Karpas-422 (cell line): ENCODE data around the gene HSPG2. TPM values are rescaled to one million over a fixed set of nuclear protein-coding genes. Genes with fewer than 3 reads are reported as not detected.

ENCODE experiments used
- DNase-seq: peaks from one replicate; pipeline ENCODE4 v3.0.0-alpha.2; 2015
- H2AFZ ChIP-seq: fragments of 200-600 bp; sonication (generic); 2 replicates; pipeline ENCODE4 v1.6.1; 2014; ENCODE audit warnings: antibody characterized with exemption, low read length, mixed read lengths
- H3K27ac ChIP-seq: fragments of 200-600 bp; sonication (generic); 2 replicates; pipeline ENCODE4 v1.5.1; 2014; ENCODE audit warnings: mild to moderate bottlenecking, low read length, moderate library complexity
- H3K27me3 ChIP-seq: fragments of 200-600 bp; sonication (generic); 2 replicates; pipeline ENCODE4 v1.6.1; 2014; ENCODE audit warnings: low read length, mixed read lengths
- H3K36me3 ChIP-seq: fragments of 200-600 bp; sonication (generic); 2 replicates; pipeline ENCODE4 v1.6.1; 2014; ENCODE audit warnings: low read length, mixed read lengths; ENCODE audit not compliant: insufficient read depth
- H3K4me1 ChIP-seq: fragments of 200-600 bp; sonication (generic); 2 replicates; pipeline ENCODE4 v1.6.1; 2014; ENCODE audit warnings: mild to moderate bottlenecking, low read length, mixed read lengths
- H3K4me2 ChIP-seq: fragments of 200-600 bp; sonication (generic); 2 replicates; pipeline ENCODE4 v1.6.1; 2014; ENCODE audit warnings: low read length, low read depth, mild to moderate bottlenecking; ENCODE audit not compliant: poor library complexity, severe bottlenecking
- H3K4me3 ChIP-seq: fragments of 200-600 bp; sonication (generic); 2 replicates; pipeline ENCODE4 v1.5.1; 2014; ENCODE audit warnings: mild to moderate bottlenecking, antibody characterized with exemption, low read length, mixed read lengths
- H3K79me2 ChIP-seq: fragments of 200-600 bp; sonication (generic); 2 replicates; pipeline ENCODE4 v1.6.1; 2014; ENCODE audit warnings: mild to moderate bottlenecking, low read length, mixed read lengths
- H3K9ac ChIP-seq: fragments of 200-600 bp; sonication (generic); 2 replicates; pipeline ENCODE4 v1.6.0; 2014; ENCODE audit warnings: low read length
- H3K9me2 ChIP-seq: fragments of 200-600 bp; sonication (generic), shearing (Covaris generic); replicated peaks from 2 replicates; pipeline ENCODE4 v1.6.0; 2014; ENCODE audit warnings: mild to moderate bottlenecking, low read length, moderate library complexity; ENCODE audit not compliant: insufficient read depth
- H3K9me3 ChIP-seq: fragments of 300-700, 200-600 bp; sonication (generic); 2 replicates; pipeline ENCODE4 v1.6.1; 2014; ENCODE audit warnings: low read length, mixed read lengths
- H4K20me1 ChIP-seq: fragments of 200-600 bp; sonication (generic); 2 replicates; pipeline ENCODE4 v1.6.1; 2014; ENCODE audit warnings: mild to moderate bottlenecking, antibody characterized with exemption, low read length, low read depth; ENCODE audit not compliant: insufficient read depth
- total RNA-seq: library from RNA; depleted of rRNA; stranded (reverse); fragments of >200 nt; shearing (Covaris generic); gene quantifications from 2 replicates; pipeline ENCODE4 v1.2.3, GENCODE V29; 2014; ENCODE audit warnings: low replicate concordance

Gene HSPG2
- total RNA-seq, 1 experiment from 2014 or later, result not detected

- DNase-seq, result no peak
- Histone ChIP-seq H3K36me3 (no peaks in the 10 kb centered on the region), H3K79me2 (no peaks in the 10 kb centered on the region), H3K9ac (no peak overlapping the region), H3K9me3 (no peaks in the 10 kb centered on the region), H3K4me3 (no peak overlapping the region), H3K27ac (no peak overlapping the region), H4K20me1 (peaks cover 2% of the 10 kb centered on the region; the same call in 1 of the 2 replicates), H2AFZ (no peak overlapping the region), H3K9me2 (no peaks in the 10 kb centered on the region), H3K27me3 (no peaks in the 10 kb centered on the region), H3K4me2 (no peak overlapping the region), H3K4me1 (no peaks in the 10 kb centered on the region)
These were observed 32.7 kb downstream of the HSPG2 start for GRCh38 chr1:21904454-21904703.

- H3K4me1 ChIP-seq, result no peaks in the 10 kb centered on the region
- H3K27ac ChIP-seq, result no peak overlapping the region
- H2AFZ ChIP-seq, result no peak overlapping the region
- H3K9me2 ChIP-seq, result no peaks in the 10 kb centered on the region
- H4K20me1 ChIP-seq, result peaks cover 2% of the 10 kb centered on the region; the same call in 1 of the 2 replicates
- H3K9ac ChIP-seq, result no peak overlapping the region
- no peaks in the 10 kb centered on the region for H3K9me3 ChIP-seq
- H3K79me2 ChIP-seq, result no peaks in the 10 kb centered on the region
- H3K27me3 ChIP-seq, result no peaks in the 10 kb centered on the region
- no peaks in the 10 kb centered on the region for H3K36me3 ChIP-seq
- no peak overlapping the region for H3K4me3 ChIP-seq
- no peak overlapping the region for H3K4me2 ChIP-seq
- no peak for DNase-seq
These were observed 33.3 kb downstream of the HSPG2 start for GRCh38 chr1:21903638-21904453.

GRCh38 chr1:21902026-21903012 lies 34.8 kb downstream of the HSPG2 start:
- Histone ChIP-seq H3K4me3 (no peak overlapping the region), H3K9me2 (no peaks in the 10 kb centered on the region), H4K20me1 (peaks cover 2% of the 10 kb centered on the region; the same call in 1 of the 2 replicates), H3K4me2 (no peak overlapping the region), H2AFZ (no peak overlapping the region), H3K27ac (no peak overlapping the region), H3K4me1 (no peaks in the 10 kb centered on the region), H3K27me3 (no peaks in the 10 kb centered on the region), H3K79me2 (no peaks in the 10 kb centered on the region), H3K9ac (no peak overlapping the region), H3K9me3 (no peaks in the 10 kb centered on the region), H3K36me3 (no peaks in the 10 kb centered on the region)
- no peak for DNase-seq

- no peak overlapping the region for H3K4me3 ChIP-seq
- no peaks in the 10 kb centered on the region for H3K27me3 ChIP-seq
- H3K4me2 ChIP-seq, result no peak overlapping the region
- H3K9me2 ChIP-seq, result no peaks in the 10 kb centered on the region
- H4K20me1 ChIP-seq, result peaks cover 2% of the 10 kb centered on the region; the same call in 1 of the 2 replicates
- no peaks in the 10 kb centered on the region for H3K4me1 ChIP-seq
- H2AFZ ChIP-seq, result no peak overlapping the region
- no peaks in the 10 kb centered on the region for H3K9me3 ChIP-seq
- no peak for DNase-seq
- H3K27ac ChIP-seq, result no peak overlapping the region
- H3K9ac ChIP-seq, result no peak overlapping the region
- H3K79me2 ChIP-seq, result no peaks in the 10 kb centered on the region
- no peaks in the 10 kb centered on the region for H3K36me3 ChIP-seq
These were observed 35.6 kb downstream of the HSPG2 start for GRCh38 chr1:21901473-21901847.

GRCh38 chr1:21900766-21901472 lies 36.2 kb downstream of the HSPG2 start:
- DNase-seq, result no peak
- Histone ChIP-seq H3K9me2 (no peaks in the 10 kb centered on the region), H3K9me3 (no peaks in the 10 kb centered on the region), H3K4me1 (no peaks in the 10 kb centered on the region), H3K4me2 (no peak overlapping the region), H3K27me3 (no peaks in the 10 kb centered on the region), H3K79me2 (no peaks in the 10 kb centered on the region), H3K9ac (no peak overlapping the region), H2AFZ (no peak overlapping the region), H3K36me3 (no peaks in the 10 kb centered on the region), H3K27ac (no peak overlapping the region), H3K4me3 (no peak overlapping the region), H4K20me1 (peaks cover 2% of the 10 kb centered on the region; the same call in 1 of the 2 replicates)

- Histone ChIP-seq H3K79me2 (no peaks in the 10 kb centered on the region), H3K4me3 (no peak overlapping the region), H3K9me3 (no peaks in the 10 kb centered on the region), H3K9ac (no peak overlapping the region), H4K20me1 (peaks cover 2% of the 10 kb centered on the region; the same call in 1 of the 2 replicates), H2AFZ (no peak overlapping the region), H3K27ac (no peak overlapping the region), H3K27me3 (no peaks in the 10 kb centered on the region), H3K9me2 (no peaks in the 10 kb centered on the region), H3K4me2 (no peak overlapping the region), H3K4me1 (no peaks in the 10 kb centered on the region), H3K36me3 (no peaks in the 10 kb centered on the region)
- DNase-seq, result no peak
These were observed 37.1 kb downstream of the HSPG2 start for GRCh38 chr1:21899987-21900386.

- H3K4me3 ChIP-seq, result no peak overlapping the region
- no peaks in the 10 kb centered on the region for H3K9me3 ChIP-seq
- no peaks in the 10 kb centered on the region for H3K36me3 ChIP-seq
- no peaks in the 10 kb centered on the region for H3K79me2 ChIP-seq
- peaks cover 2% of the 10 kb centered on the region; the same call in 1 of the 2 replicates for H4K20me1 ChIP-seq
- H3K4me1 ChIP-seq, result no peaks in the 10 kb centered on the region
- DNase-seq, result no peak
- no peak overlapping the region for H3K9ac ChIP-seq
- H3K4me2 ChIP-seq, result no peak overlapping the region
- no peaks in the 10 kb centered on the region for H3K27me3 ChIP-seq
- H3K9me2 ChIP-seq, result no peaks in the 10 kb centered on the region
- H3K27ac ChIP-seq, result no peak overlapping the region
- H2AFZ ChIP-seq, result no peak overlapping the region
These were observed 37.8 kb downstream of the HSPG2 start for GRCh38 chr1:21899267-21899810.
